HepG2 (cell line): Measurements from ENCODE around the gene PDGFA. TPM values are rescaled to one million over a fixed set of nuclear protein-coding genes. Genes with fewer than 3 reads are reported as not detected.

Source experiments
- ATAC-seq: fragments of 200-7000 bp; cut with Tn5 transposase; 3 replicates; pipeline ENCODE4 v1.9.1; 2020; ENCODE audit warnings: mild to moderate bottlenecking, moderate library complexity
- BruUV-seq: library from RNA; stranded (reverse); fragments of 400-500 nt; replicated peaks from 2 replicates; lab custom pipeline; 2021; lab: Mats Ljungman, UMichigan
- CTCF ChIA-PET: fragments of 300-600 bp; formaldehyde crosslinking; extraction: SDS; loops from one replicate; lab custom pipeline; 2021; ENCODE audit warnings: low total read pairs, inconsistent platforms, low intra/inter-chr PET ratio; lab: Yijun Ruan, JAX
- POLR2A ChIA-PET: fragments of 350-600 bp; sonication (Branson Sonifier 250); formaldehyde crosslinking; loops from one replicate; lab custom pipeline; 2020; ENCODE audit warnings: antibody characterized with exemption, inconsistent platforms; lab: Yijun Ruan, JAX
- DNase-seq: peaks from one replicate; pipeline ENCODE4 v3.0.0-alpha.2; 2015; ENCODE audit warnings: low spot score
- FAIRE-seq: peaks from 3 replicates; lab custom pipeline; 2011; peaks lifted over from hg19 to GRCh38; lab: Jason Lieb, UNC
- H2AFZ ChIP-seq: one replicate; pipeline ENCODE4 v1.6.1; 2011; ENCODE audit warnings: low read length, inconsistent platforms
- H3K27ac ChIP-seq: fragments of 300-600 bp; 3 replicates; pipeline ENCODE4 v1.8.0; 2011; ENCODE audit warnings: mixed run types, mild to moderate bottlenecking, mixed read lengths, low read length, inconsistent platforms; ENCODE audit not compliant: insufficient read depth; ENCODE audit errors: extremely low read length
- H3K27me3 ChIP-seq, 2 experiments: fragments of 200-600 bp in 1 of 2; 2 replicates in 1 of 2; 3 replicates in 1 of 2; pipeline versions ENCODE4 v1.6.0 to v1.8.0; 2011; ENCODE audit warnings: low read length in 2 of 2, mild to moderate bottlenecking in 2 of 2, moderate library complexity in 2 of 2, inconsistent platforms in 1 of 2; ENCODE audit not compliant: insufficient read depth in 2 of 2, control insufficient read depth in 1 of 2
- H3K36me3 ChIP-seq, 2 experiments: fragments of 200-600 bp in 1 of 2; replicated peaks in 1 of 2; 2 replicates in 1 of 2; 3 replicates in 1 of 2; pipeline versions ENCODE4 v1.5.1 to v1.8.0; 2011; ENCODE audit warnings: low read length in 2 of 2, inconsistent platforms in 1 of 2; ENCODE audit not compliant: insufficient read depth in 2 of 2, control insufficient read depth in 1 of 2
- H3K4me1 ChIP-seq: 2 replicates; pipeline ENCODE4 v1.5.1; 2012; ENCODE audit warnings: low read length, inconsistent platforms; ENCODE audit not compliant: insufficient read depth
- H3K4me2 ChIP-seq: 2 replicates; pipeline ENCODE4 v1.6.0; 2011; ENCODE audit warnings: low read depth, low read length, inconsistent platforms
- H3K4me3 ChIP-seq, 3 experiments: fragments of 200-600 bp in 1 of 3; sonication (generic), shearing (Covaris generic) in 1 of 3; replicated peaks in 1 of 3; 2 replicates each; pipeline ENCODE4 v1.5.1; 2011 to 2016; ENCODE audit warnings: low read length in 3 of 3, inconsistent platforms in 2 of 3, low read depth in 2 of 3, mild to moderate bottlenecking in 2 of 3, control low read depth in 1 of 3, mixed read lengths in 1 of 3; ENCODE audit not compliant: insufficient read depth in 1 of 3
- H3K79me2 ChIP-seq: one replicate; pipeline ENCODE4 v1.6.1; 2011; ENCODE audit warnings: low read length, inconsistent platforms; ENCODE audit not compliant: insufficient read depth
- H3K9ac ChIP-seq: 2 replicates; pipeline ENCODE4 v1.6.0; 2011; ENCODE audit warnings: mild to moderate bottlenecking, low read depth, low read length, inconsistent platforms; ENCODE audit not compliant: insufficient read depth
- H3K9me3 ChIP-seq: 2 replicates; pipeline ENCODE4 v1.5.1; 2012; ENCODE audit warnings: mild to moderate bottlenecking, low read length
- H4K20me1 ChIP-seq: 2 replicates; pipeline ENCODE4 v1.6.0; 2011; ENCODE audit warnings: inconsistent platforms, mild to moderate bottlenecking, low read length, moderate library complexity; ENCODE audit not compliant: insufficient read depth
- NBN ChIP-seq: fragments of 450-650 bp; conservative IDR thresholded peaks from 2 replicates; pipeline ENCODE4 v1.6.1; 2017
- ZNF232 ChIP-seq: sonication (generic); formaldehyde crosslinking; IDR thresholded peaks from 2 replicates; pipeline ENCODE4 v1.4.0; 2020; ENCODE audit warnings: missing genetic modification reagents, borderline replicate concordance
- ZNF792 ChIP-seq: IDR thresholded peaks from 2 replicates; pipeline ENCODE4 v1.6.1; 2016
- WGBS: methylation state at CpG from one replicate; pipeline ENCODE4 v1.1.6; 2017; ENCODE audit warnings: low lambda C conversion rate; 5-methylcytosine and 5-hydroxymethylcytosine counted together
- in situ Hi-C: cut with HindIII; loops from 2 replicates; pipeline ENCODE4 v1.10.0; 2017; ENCODE audit warnings: low pct_unique_long_range_greater_than_20kb; ENCODE audit not compliant: extremely low pct_ligation_motif_present
- intact Hi-C: fragments of 100-400 bp; cut with micrococcal nuclease; formaldehyde crosslinking; loops from one replicate; pipeline ENCODE4 v1.10.0; 2022; ENCODE audit not compliant: unreplicated experiment
- polyA plus RNA-seq, 8 experiments: library from polyadenylated mRNA; depleted of rRNA in 3 of 8; stranded (reverse) in 7 of 8; unstranded in 1 of 8; fragments of >200 nt; fragmentation: Illumina TruSeq in 4 of 8; extraction: Trizol in 4 of 8; gene quantifications; 2 replicates each; pipeline versions ENCODE4 v1.2.1 to v1.2.3, GENCODE V29; 2011 to 2016; ENCODE audit warnings: low read depth in 4 of 8, missing spikeins in 1 of 8, mixed read lengths in 1 of 8; ENCODE audit not compliant: insufficient read depth in 1 of 8
- total RNA-seq, 5 experiments: library from RNA; depleted of rRNA; stranded (reverse); fragments of >200 nt; fragmentation: Illumina TruSeq; extraction: Trizol; gene quantifications; 2 replicates each; pipeline ENCODE4 v1.2.3, GENCODE V29; 2016; ENCODE audit warnings: low read depth in 1 of 5
- TF ChIP-seq, protein P1 (sequence below): sonication (generic); formaldehyde crosslinking; IDR thresholded peaks from 2 replicates; pipeline ENCODE4 v1.4.0; 2020; ENCODE audit warnings: mild to moderate bottlenecking, missing genetic modification reagents
- TF ChIP-seq, protein P2 (sequence below): fragments of 450-650 bp; IDR thresholded peaks from 2 replicates; pipeline ENCODE4 v1.6.1; 2016

PDGFA gene
- total and polyA plus RNA-seq, 2 of the 13 experiments (the other 11 are each of a cell fraction or from before 2014, with no cell fraction given) = 1.5 to 3.4 TPM

DNA sequence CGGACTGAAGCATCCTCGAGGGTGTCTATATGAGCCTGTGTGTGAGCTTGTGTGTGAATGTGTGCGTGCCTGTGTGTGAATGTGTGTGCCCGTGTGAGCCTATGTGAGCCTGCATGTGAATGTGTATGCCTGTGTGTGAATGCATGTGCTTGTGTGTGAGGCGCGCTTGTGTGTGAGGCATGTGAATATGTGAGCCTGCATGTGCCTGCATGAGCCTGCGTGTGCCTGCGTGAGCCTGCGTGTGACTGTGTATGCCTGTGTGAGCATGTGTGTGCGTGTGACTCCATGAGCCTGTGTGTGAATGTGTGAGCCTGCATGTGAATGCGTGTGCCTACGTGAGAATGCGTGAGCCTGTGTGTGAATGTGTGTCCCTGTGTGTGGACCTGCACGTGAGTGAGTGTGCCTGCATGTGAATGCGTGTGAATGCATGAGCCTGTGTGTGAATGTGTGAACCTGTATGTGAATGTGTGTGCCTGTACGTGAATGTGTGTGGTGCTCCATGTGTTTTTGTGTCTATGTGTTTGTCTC, 33.4 kb downstream of the PDGFA start:
- intact Hi-C loops = loop anchor here (10.0 kb wide), 1 partner anchor 51 kb away; no protein-coding TSS in a partner anchor
- Histone ChIP-seq H3K9ac (no peak overlapping the region), H3K4me3 (no peak overlapping the region), H3K27me3 (peaks cover 2 to 8% of the 10 kb centered on the region in 2 experiments; a peak in 1 of 5 replicates), H3K27ac (no peak overlapping the region), H3K36me3 (no peaks in the 10 kb centered on the region), H3K9me3 (no peaks in the 10 kb centered on the region), H3K4me2 (peak overlapping the region; percentile 74), H3K79me2 (no peaks in the 10 kb centered on the region), H3K4me1 (peaks cover 64% of the 10 kb centered on the region), H4K20me1 (no peaks in the 10 kb centered on the region), H2AFZ (no peak overlapping the region)
- ATAC-seq = no peak
- TF ChIP-seq ZNF792 (CRISPR knock-in tag) (no peak), ZNF232 (no peak), NBN (no peak)
- TF ChIP-seq, protein P1, sequence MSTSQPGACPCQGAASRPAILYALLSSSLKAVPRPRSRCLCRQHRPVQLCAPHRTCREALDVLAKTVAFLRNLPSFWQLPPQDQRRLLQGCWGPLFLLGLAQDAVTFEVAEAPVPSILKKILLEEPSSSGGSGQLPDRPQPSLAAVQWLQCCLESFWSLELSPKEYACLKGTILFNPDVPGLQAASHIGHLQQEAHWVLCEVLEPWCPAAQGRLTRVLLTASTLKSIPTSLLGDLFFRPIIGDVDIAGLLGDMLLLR (CRISPR knock-in tag) = 0 out of 2 replicates have a peak, but pooled peaks have one; percentile 15
- TF ChIP-seq, protein P2, sequence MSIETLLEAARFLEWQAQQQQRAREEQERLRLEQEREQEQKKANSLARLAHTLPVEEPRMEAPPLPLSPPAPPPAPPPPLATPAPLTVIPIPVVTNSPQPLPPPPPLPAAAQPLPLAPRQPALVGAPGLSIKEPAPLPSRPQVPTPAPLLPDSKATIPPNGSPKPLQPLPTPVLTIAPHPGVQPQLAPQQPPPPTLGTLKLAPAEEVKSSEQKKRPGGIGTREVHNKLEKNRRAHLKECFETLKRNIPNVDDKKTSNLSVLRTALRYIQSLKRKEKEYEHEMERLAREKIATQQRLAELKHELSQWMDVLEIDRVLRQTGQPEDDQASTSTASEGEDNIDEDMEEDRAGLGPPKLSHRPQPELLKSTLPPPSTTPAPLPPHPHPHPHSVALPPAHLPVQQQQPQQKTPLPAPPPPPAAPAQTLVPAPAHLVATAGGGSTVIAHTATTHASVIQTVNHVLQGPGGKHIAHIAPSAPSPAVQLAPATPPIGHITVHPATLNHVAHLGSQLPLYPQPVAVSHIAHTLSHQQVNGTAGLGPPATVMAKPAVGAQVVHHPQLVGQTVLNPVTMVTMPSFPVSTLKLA = peak; percentile 39
- no peak for FAIRE-seq
- BruUV-seq = no TSS peak
- DNase-seq = no peak
- ChIA-PET POLR2A (no interaction called here), CTCF (no interaction called here)
- 86% methylated on average over 12 of the region's 16 CpGs for WGBS
- in situ Hi-C loops = no loop called here
